GM18907 (cell line): ENCODE measurements around the gene DPY19L2.
"Not testable (repeated sequence)": the region's sequence is repeated elsewhere in the genome, so short reads cannot be mapped to it uniquely, and the experiment has no call there.

Source experiments
- ATAC-seq: cut with Tn5 transposase; IDR thresholded peaks from one replicate; pipeline ENCODE4 v1.9.1; 2021; ENCODE audit warnings: mild to moderate bottlenecking, moderate library complexity; ENCODE audit not compliant: unreplicated experiment

DPY19L2 gene

DNA sequence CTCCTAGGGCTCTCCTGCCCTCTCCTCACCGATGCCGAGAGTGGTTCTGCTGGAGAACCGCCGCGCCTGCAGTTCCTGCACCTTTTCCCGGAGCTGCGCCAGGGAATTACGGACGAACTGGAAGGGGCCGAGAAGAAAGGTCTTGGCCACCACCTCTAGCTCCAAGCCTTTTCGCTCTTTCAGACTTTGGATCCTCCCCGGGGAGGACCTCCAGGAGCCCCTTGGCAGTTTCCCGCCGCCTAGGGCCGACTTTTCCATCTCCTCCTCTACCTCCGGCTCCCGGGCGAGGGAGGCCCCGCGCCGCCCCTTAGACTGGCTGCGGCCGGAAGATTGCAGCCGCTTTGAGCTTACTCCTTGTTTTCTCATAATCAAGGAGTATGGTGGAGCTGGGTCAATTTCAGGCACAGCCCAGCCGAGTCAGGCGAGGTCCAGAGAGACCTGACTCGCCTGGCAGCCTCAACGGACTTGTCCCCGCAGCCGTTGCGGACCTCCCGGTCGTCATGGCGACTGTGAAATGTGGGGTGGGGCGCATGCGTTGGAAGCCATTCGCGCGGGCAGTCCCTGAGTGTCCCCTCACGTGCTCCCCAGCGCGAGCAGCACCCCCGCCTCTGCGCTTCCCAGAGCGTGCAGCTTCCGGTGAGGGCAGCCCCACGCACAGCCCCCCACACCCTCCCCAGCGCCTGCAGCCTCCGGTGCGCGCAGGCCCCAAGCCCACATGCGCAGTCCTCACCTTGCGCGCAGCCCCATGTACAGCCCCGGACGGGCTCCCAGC is at the start of gene DPY19L2:
DPY19L2 (minus strand) TSS at position 466 of the 772 bp plus-strand sequence; CDS start at position 366, 100 bp downstream.
- peak; percentile 86 for ATAC-seq

DNA sequence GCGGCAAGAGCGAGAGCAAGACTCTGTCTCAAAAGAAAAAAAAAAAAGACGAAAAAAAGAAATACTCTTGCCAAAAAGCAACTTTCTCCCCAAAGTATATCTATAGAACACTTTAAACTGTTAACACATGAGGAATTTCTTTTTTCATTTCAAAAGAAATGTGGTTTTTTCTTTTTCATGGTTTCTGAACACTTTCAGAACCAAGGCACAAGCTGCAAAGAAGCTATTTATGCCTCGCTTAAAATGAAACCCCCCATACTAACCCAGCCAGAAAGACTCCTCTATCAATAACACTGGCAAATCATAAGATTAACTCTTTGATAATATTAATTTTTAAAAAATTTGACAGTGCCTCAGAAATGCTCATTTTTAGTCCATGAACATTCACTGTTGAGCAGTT is 48.6 kb upstream of the DPY19L2 start:
- not testable (repeated sequence) for ATAC-seq

DNA sequence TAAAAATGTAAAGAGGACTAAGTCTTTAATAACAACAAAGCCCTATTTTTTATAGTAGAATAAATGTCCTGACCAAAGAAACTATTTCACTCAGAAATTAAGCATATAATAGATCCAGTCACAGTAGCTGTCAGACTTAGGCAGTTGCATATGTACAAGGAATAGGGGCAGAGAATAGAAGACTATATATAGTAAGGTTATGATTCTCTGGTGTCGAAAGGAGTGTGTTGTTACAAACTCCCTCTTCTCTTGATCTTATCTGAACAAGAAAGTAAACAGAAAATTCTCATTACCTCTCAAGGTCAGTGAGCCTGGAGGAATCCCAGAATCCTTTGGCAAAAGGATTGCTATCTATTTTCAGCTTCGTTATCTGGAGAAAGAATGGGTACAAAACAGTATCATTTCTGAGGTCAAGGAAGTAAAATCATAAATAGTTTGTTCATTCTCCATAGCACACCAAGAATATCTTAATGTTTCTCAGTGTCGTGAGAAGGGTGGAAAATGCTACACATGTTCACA is 46.9 kb upstream of the DPY19L2 start:
- not testable (repeated sequence) for ATAC-seq

DNA sequence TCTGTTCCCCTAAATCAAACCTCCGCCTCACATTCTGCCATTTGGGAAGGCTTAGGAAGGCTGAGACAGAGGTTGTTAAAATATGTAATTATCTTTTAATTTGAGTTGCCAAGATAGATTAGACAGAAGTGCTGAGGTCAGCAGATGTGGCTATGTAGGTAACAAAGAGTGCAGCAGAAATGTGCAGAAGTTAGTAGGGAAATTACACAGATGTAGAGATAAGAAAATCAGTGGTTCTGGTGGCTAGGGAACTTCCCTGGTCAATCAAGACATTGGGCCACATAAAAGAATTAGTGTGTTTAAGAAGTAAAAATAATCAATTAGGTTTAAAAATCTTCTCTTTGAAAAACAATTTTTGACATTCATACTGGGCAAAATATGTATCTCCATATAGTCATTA is 46.1 kb upstream of the DPY19L2 start:
- ATAC-seq, result not testable (repeated sequence)

DNA sequence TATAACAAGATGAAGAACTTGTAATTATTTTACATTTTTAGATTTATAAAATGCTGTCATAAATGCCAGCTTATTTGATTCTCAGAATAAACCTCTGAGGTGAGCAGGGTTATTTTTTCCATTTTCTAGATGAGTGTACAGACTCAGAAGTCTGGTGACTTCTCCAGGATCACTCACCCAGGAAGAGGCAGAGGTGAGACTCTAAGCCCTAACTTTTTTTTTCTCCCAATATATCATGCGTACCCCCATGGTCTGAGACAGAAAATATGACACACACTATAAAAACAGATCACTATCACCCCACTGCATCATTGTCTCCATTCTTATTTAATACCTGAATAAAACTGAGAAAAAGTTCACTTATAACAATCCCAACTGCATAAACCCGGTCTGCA is 45.4 kb upstream of the DPY19L2 start:
- ATAC-seq, result not testable (repeated sequence)

DNA sequence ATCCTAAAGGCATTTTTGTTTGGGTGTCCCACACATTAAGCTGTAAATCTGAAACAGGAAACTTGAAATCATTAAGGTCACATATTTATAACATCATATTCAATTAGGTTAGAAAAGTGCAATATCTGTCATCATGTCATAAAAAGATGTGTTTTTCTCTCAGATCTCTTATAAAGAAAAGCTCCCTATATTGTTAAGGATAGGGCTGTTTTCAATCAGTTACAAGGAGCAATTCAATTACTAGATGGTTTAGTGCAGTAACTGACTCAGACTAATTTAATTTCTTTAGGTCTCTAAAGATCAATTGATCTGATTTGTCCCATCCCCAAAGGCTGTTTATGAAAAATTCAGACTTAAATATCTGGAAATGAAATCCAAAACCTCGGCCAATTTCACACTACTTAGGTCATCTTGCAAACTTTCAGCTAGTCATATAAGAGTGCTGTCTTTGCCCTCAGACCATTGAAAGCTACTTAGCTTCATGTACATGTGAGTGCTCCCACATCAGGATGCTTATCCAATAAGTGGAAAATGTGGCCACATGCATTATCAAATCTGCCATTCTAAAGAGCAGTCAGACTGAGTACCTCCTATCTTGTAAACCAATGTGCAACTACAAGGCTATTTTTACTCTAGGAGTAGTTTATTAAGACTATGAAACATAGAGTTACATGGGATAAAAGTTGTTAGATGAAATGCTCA is 44.8 kb upstream of the DPY19L2 start:
- ATAC-seq, result not testable (repeated sequence)

DNA sequence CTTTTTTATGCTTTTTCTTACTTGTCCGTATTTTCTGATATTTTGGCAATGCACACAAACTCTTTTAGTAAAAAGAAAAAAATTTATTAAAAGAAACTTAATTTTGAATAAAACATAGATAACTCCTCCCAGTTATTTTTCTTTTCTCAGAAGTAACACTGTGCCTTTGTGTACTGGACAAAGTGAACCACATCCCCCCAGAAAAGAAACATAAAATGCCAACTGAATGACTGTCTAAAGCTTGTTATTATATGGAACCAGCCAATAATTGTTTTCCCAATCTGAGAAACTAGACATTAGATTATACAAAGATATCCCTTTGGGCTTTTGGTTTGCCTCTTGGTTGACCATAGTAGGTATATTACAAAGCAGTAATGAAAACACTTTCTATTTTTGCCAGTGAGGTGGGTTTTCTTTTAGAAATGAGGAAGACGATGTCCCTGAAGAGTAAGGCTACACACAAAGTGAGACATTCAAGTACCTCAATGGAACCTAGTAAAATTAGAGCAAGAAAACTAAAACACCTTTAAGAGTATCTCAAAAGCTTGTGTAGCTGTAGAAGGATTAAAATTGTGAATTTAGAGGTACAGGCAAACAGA is 44.2 kb upstream of the DPY19L2 start:
- ATAC-seq, result not testable (repeated sequence)

DNA sequence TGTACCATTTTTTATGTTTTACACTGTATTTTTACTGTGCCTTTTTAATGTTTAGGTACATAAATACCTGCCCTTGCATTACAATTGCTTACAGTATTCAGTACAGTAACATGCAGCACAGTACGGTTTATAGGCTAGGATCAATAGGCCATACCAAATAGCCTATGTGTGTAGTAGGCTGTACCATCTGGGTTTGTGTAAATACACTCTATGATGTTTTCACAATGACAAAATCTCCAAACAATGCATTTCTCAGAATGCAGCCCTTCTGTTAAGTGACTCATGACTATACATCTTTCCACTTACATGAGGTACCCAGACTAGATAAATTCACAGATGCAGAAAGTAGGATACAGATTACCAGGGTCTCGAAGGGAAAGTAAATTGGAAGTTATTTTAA is 43.0 kb upstream of the DPY19L2 start:
- ATAC-seq, result not testable (repeated sequence)

DNA sequence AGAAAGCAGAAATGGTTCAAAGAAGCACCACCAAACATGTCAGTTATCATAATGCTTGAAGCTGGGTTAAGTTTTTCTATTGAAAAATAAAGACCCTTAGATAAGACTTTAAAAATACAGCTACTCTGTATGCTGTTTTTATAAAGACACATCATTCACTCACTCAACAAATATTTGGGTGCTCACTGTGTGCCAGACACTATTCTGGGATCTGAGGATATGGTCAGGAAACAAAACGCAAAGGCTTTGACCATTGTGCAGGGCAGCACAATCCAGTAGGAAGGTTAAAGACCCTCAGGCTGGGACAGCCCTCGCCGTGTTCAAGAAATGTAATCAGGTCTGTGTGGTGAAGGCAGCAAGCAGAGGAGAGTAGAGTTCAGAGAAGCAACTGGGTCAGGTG is 38.0 kb upstream of the DPY19L2 start:
- no peak for ATAC-seq

DNA sequence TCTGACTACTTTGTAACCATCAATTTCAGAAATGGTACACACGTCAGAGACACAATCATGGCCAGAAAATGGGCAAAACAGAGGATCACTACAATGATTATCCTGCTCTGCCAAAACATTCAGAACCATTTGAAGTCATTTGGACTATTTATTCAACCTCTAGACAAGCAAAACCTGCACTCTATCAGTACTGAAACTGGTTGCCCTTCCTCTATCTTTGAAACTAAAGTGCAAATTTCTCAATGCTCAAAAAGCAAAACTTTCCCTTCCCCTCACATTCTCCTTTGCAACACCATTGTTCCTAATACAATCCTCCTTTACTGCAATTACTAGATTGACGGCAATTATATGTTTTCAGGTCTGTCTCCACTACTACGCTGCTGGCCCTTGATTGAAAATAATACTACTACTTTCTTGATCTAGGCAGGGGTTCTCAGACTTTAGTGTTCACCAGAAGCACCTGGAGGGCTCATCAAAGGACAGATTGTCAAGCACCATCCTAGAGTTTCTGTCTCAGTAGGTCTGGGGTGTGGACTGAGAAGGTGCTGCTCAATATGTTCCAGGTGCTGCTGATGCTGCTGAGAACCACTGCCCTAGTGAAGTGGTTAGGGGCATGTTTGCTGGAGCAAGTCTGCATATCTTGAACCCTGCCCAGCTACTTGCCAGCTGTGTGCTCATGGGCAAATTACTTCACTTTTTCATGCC is 31.5 kb upstream of the DPY19L2 start:
- not testable (repeated sequence) for ATAC-seq

DNA sequence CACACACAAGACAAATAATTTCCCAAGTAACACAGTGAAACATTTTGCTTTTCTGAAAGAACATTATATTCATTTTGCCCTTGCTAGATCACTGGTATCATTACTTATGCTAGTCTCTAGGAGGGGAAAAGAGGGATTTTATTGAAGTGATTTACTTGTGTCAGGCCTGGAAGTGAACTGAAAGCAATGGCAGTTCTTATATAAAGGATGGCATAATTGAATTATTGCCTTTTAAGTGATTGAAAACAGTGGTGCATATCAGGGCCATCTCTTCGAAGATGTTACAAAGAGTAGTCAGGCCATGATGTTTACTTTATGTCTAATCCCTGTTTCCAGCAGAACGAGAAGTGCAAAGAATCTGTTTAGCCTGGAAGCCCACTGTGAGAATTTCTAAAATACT is 30.7 kb upstream of the DPY19L2 start:
- ATAC-seq, result not testable (repeated sequence)

DNA sequence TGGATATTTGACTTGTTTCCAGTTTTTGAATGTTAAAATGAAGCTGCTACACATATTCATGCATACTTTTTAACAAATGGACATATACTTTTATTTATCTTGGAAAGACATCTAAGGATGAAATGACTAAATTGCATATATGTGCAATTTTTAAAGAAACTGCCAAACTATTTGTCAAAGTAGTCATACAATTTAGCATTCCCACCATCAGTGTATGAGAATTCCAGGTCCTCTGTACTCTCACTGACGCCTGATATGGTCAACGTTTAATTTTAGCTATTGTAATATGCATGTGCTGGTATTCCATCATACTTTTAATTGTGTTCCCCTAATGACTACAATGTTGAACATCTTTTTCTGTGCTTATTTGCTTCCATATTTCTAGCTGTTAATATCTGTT is 22.5 kb upstream of the DPY19L2 start:
- ATAC-seq, result not testable (repeated sequence)

DNA sequence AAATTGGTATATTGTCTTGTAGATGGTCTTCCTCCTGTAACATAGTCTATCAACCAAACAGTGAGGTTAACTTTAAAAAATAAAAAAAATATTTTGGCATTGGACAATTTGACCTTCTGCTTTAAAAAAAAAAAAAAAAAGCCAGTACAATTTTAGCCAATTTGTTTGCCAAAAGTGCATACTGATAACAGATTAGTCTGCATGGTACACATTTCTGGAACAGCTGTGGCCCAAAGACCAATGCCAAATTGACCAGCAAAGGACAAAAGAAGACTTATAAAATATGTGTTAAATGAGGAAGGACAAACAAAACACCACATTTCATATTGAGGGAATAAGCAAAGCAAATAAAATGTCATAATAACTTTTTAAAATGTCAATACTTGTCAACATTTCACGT is 20.8 kb upstream of the DPY19L2 start:
- ATAC-seq, result not testable (repeated sequence)

DNA sequence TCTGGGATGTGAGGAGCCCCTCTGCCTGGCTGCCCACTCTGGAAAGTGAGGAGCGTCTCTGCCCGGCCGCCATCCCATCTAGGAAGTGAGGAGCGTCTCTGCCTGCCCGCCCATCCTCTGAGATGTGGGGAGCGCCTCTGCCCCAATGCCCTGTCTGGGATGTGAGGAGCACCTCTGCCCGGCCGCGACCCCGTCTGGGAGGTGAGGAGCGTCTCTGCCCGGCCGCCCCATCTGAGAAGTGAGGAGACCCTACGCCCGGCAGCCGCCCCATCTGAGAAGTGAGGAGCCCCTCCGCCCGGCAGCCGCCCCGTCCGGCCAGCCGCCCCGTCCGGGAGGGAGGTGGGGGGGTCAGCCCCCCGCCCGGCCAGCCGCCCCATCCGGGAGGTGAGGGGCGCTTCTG is 18.3 kb upstream of the DPY19L2 start:
- ATAC-seq, result not testable (repeated sequence)

DNA sequence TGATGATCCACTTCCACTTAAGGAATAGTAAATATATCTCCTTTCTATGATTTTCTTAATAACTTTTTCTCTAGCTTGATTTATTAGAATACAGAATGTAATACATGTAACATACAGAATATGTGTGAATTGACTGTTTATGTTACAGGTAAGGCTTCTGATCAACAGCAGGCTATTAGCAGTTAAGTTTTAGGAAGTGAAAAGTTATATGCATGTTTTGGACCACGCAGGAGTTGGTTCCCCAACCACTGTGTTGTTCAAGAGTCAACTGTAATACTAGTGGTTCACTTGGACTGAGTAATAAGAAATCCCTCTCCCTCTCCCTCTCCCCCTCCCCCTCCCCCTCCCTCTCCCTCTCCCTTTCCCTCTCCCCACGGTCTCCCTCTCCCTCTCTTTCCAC is 17.5 kb upstream of the DPY19L2 start:
- not testable (repeated sequence) for ATAC-seq

DNA sequence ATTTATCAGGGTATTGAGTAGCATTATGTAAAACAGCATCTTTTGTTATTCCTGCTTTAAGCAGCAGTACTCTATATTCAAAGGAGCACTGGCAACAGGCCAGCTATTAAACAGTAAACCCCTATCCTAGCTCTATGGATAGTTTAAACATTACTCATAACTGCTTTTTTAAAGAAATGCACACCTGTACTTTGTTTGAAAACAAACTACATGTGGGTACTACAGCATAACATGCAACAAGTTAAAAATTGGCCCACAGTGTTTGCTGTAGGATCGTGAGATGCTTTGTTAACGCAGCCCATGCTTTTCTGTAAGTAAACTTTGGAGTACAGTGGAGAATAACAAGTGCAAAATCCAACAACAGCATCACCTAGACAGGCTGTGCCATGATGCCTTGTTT is 14.3 kb upstream of the DPY19L2 start:
- ATAC-seq, result not testable (repeated sequence)

DNA sequence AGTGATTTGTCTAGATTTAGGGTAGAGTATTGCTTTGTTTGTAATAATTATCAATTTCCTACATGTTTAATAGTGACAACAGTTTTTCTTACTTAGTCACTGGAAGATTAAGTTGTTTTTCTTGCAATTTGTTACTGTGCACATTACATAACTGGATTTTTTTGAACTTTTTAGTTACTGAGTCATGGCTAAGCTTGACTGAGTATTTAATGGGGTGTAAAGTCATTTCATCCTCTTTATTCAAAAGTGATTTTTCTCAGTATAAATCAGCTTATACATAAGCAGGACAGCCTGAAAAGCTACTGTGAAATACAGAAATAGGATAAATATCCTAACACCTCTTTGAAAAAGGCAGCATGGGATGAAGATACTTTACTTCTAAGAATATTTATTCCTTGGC is 12.5 kb upstream of the DPY19L2 start:
- not testable (repeated sequence) for ATAC-seq

DNA sequence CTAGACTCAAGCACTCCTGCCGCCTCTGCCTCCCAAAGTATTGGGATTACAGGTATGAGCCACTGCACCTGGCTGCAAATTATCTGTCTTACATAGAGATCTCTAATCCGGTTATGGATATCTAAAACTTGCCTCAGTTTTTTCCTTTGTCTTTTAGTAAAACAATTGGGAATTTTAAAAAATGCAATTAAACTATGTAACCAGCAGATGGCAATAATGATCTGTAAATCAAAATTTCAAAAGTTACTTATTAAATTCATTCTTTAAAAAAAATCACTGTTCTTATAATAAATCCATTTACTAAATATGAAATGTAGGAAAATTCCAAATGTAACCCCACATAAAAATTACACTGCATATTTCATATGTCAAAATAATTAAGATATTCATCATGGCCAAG is 4.3 kb upstream of the DPY19L2 start:
- ATAC-seq, result not testable (repeated sequence)

DNA sequence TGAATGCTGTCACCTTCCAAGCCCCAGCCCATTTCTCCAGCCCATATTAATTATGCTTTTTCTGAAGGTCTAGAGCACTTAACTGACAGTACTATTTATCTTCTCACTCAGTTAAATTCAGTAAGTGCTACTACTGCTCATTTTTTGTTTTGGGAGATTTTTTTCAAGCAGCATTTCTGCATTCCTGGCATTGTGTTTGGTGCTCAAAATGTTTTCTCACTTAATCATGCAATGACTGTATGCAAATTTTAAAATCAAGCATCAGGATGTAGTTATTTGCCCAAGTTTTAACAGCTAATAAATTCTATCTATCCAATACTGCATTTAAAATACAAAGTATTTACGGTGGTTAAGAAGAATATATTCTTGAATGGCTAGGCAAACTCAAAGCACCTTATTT is 1.6 kb upstream of the DPY19L2 start:
- not testable (repeated sequence) for ATAC-seq

DNA sequence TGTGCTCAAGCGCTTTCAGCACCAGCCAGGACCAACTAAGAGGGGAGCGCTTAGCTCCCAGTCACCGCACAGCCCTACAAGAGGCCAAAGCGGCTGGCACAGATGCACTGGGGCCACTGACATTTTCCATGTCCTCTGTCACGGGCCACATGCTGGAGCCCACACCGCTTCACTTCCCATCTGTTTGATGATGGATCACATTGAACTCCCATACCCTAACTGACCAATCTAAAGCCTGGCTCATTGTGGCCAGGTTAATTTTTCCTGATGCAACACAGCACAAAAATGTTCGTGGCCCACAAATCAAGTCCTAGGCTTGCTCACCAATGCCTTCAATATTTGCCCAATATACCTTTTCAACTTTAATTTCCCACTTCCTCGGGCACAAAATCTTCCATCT is 1.1 kb upstream of the DPY19L2 start:
- not testable (repeated sequence) for ATAC-seq

DNA sequence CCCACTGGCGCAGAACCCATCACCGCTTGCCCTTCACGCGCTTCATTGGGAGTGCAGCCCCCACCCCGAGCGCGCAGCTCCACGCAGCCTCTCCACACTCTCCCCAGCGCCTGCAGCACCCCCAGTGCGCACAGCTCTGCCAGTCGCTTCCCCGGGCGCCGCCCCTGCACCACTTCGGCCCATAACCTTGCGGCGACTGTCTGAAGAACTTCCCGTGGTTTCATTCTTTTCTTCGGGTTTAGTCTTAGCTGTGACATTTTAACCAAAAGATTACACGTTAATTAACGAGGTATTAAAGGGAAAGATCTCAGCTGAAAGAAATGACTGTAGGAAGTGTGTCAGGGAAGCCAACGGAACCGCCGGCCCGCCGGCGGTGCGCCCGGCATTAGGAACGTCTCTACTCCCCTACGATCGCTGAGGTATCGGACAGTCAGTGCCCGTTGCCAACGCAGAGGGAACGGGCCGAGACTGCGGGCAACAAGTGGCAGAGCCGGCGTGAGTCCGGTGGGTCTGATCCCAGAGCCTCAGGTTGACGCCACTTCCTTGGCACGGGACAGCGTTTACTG is 590 bp upstream of the DPY19L2 start:
- peak; percentile 59 for ATAC-seq
